HUES48 (cell line): ENCODE results near the gene TOP1.

Experiments
- H3K27ac ChIP-seq: one replicate; pipeline ENCODE4 v1.7.0; 2013; ENCODE audit warnings: low read depth, low read length, inconsistent platforms
- H3K27me3 ChIP-seq: 2 replicates; pipeline ENCODE4 v1.6.1; 2013; ENCODE audit warnings: mild to moderate bottlenecking, low read length; ENCODE audit not compliant: control insufficient read depth, insufficient read depth
- H3K36me3 ChIP-seq: 2 replicates; pipeline ENCODE4 v1.6.1; 2013; ENCODE audit warnings: low read length; ENCODE audit not compliant: control insufficient read depth, insufficient read depth
- H3K4me1 ChIP-seq: 2 replicates; pipeline ENCODE4 v1.6.1; 2013; ENCODE audit warnings: mild to moderate bottlenecking, low read length; ENCODE audit not compliant: control insufficient read depth, insufficient read depth
- H3K4me3 ChIP-seq: 2 replicates; pipeline ENCODE4 v1.5.1; 2013; ENCODE audit warnings: mild to moderate bottlenecking, low read depth, low read length
- H3K9ac ChIP-seq: 2 replicates; pipeline ENCODE4 v1.6.1; 2013; ENCODE audit warnings: mild to moderate bottlenecking, low read depth, low read length, moderate library complexity
- H3K9me3 ChIP-seq: 2 replicates; pipeline ENCODE4 v1.6.1; 2013; ENCODE audit warnings: low read length; ENCODE audit not compliant: control insufficient read depth, insufficient read depth

TOP1 gene

GRCh38 chr20:41080866-41081265, 52.2 kb downstream of the TOP1 start:
- Histone ChIP-seq H3K36me3 (peaks cover 98% of the 10 kb centered on the region), H3K9ac (no peak overlapping the region), H3K27ac (no peak overlapping the region), H3K4me3 (no peak overlapping the region), H3K27me3 (no peaks in the 10 kb centered on the region), H3K4me1 (no peaks in the 10 kb centered on the region), H3K9me3 (no peaks in the 10 kb centered on the region)

GRCh38 chr20:41081276-41081814, 52.7 kb downstream of the TOP1 start:
- no peaks in the 10 kb centered on the region for H3K9me3 ChIP-seq
- no peaks in the 10 kb centered on the region for H3K27me3 ChIP-seq
- H3K4me3 ChIP-seq: no peak overlapping the region
- H3K9ac ChIP-seq: no peak overlapping the region
- no peaks in the 10 kb centered on the region for H3K4me1 ChIP-seq
- no peak overlapping the region for H3K27ac ChIP-seq
- H3K36me3 ChIP-seq: peaks cover 95% of the 10 kb centered on the region

GRCh38 chr20:41082306-41082705, 53.7 kb downstream of the TOP1 start:
- Histone ChIP-seq H3K36me3 (peaks cover 95% of the 10 kb centered on the region), H3K4me3 (no peak overlapping the region), H3K27ac (no peak overlapping the region), H3K4me1 (peaks cover 5% of the 10 kb centered on the region), H3K9ac (no peak overlapping the region), H3K9me3 (no peaks in the 10 kb centered on the region), H3K27me3 (no peaks in the 10 kb centered on the region)

- Histone ChIP-seq H3K36me3 (peaks cover 83% of the 10 kb centered on the region), H3K4me3 (no peak overlapping the region), H3K27me3 (no peaks in the 10 kb centered on the region), H3K4me1 (peaks cover 10% of the 10 kb centered on the region), H3K9ac (no peak overlapping the region), H3K9me3 (no peaks in the 10 kb centered on the region), H3K27ac (no peak overlapping the region)
Measured at GRCh38 chr20:41085606-41086005, 57.0 kb downstream of the TOP1 start.

GRCh38 chr20:41086402-41087324, 58.0 kb downstream of the TOP1 start:
- Histone ChIP-seq H3K36me3 (peaks cover 73% of the 10 kb centered on the region), H3K27ac (no peak overlapping the region)

GRCh38 chr20:41087325-41087685, 58.7 kb downstream of the TOP1 start:
- Histone ChIP-seq H3K9ac (no peak overlapping the region), H3K9me3 (no peaks in the 10 kb centered on the region), H3K36me3 (peaks cover 73% of the 10 kb centered on the region), H3K4me1 (peaks cover 10% of the 10 kb centered on the region), H3K4me3 (no peak overlapping the region), H3K27me3 (no peaks in the 10 kb centered on the region), H3K27ac (no peak overlapping the region)

More at GRCh38 chr20:41086402-41087324, 58.0 kb downstream of the TOP1 start:
- no peak overlapping the region for H3K4me3 ChIP-seq
- peaks cover 10% of the 10 kb centered on the region for H3K4me1 ChIP-seq
- H3K9ac ChIP-seq: no peak overlapping the region
- H3K27me3 ChIP-seq: no peaks in the 10 kb centered on the region
- H3K9me3 ChIP-seq: no peaks in the 10 kb centered on the region

- Histone ChIP-seq H3K27me3 (no peaks in the 10 kb centered on the region), H3K27ac (no peak overlapping the region), H3K4me3 (no peak overlapping the region), H3K9me3 (no peaks in the 10 kb centered on the region), H3K36me3 (peaks cover 73% of the 10 kb centered on the region), H3K4me1 (peaks cover 10% of the 10 kb centered on the region), H3K9ac (no peak overlapping the region)
Measured at GRCh38 chr20:41087777-41088176, 59.2 kb downstream of the TOP1 start.

GRCh38 chr20:41089555-41089954, 60.9 kb downstream of the TOP1 start:
- Histone ChIP-seq H3K36me3 (peaks cover 72% of the 10 kb centered on the region), H3K9me3 (no peaks in the 10 kb centered on the region)

GRCh38 chr20:41091927-41092326, 63.3 kb downstream of the TOP1 start:
- no peaks in the 10 kb centered on the region for H3K9me3 ChIP-seq
- H3K9ac ChIP-seq: no peak overlapping the region
- H3K4me3 ChIP-seq: no peak overlapping the region
- peaks cover 65% of the 10 kb centered on the region for H3K36me3 ChIP-seq
- H3K27ac ChIP-seq: no peak overlapping the region
- H3K4me1 ChIP-seq: peaks cover 8% of the 10 kb centered on the region
- H3K27me3 ChIP-seq: no peaks in the 10 kb centered on the region

More at GRCh38 chr20:41089555-41089954, 60.9 kb downstream of the TOP1 start:
- H3K4me1 ChIP-seq: peaks cover 10% of the 10 kb centered on the region
- no peaks in the 10 kb centered on the region for H3K27me3 ChIP-seq
- no peak overlapping the region for H3K27ac ChIP-seq
- no peak overlapping the region for H3K9ac ChIP-seq
- H3K4me3 ChIP-seq: no peak overlapping the region

- H3K27me3 ChIP-seq: no peaks in the 10 kb centered on the region
- H3K4me3 ChIP-seq: no peak overlapping the region
- no peak overlapping the region for H3K27ac ChIP-seq
- no peak overlapping the region for H3K9ac ChIP-seq
- H3K36me3 ChIP-seq: peaks cover 68% of the 10 kb centered on the region
- no peaks in the 10 kb centered on the region for H3K4me1 ChIP-seq
- no peaks in the 10 kb centered on the region for H3K9me3 ChIP-seq
Measured at GRCh38 chr20:41094353-41095055, 65.9 kb downstream of the TOP1 start.
